A673 (cell line): ENCODE measurements around the gene PTPRR. TPM values are rescaled to one million over a fixed set of nuclear protein-coding genes. Genes with fewer than 3 reads are reported as not detected.

ENCODE experiments used
- BruUV-seq: library from RNA; stranded (reverse); fragments of 400-500 nt; replicated peaks from 2 replicates; lab custom pipeline; 2021; lab: Mats Ljungman, UMichigan
- CTCF ChIA-PET: fragments of 300-600 bp; sonication (Branson Sonifier 250); formaldehyde crosslinking; loops from one replicate; lab custom pipeline; 2022; ENCODE audit warnings: antibody characterized with exemption; lab: Charles Lee
- POLR2A ChIA-PET: fragments of 300-600 bp; sonication (Branson Sonifier 250); formaldehyde crosslinking; loops from one replicate; lab custom pipeline; 2022; ENCODE audit warnings: antibody characterized with exemption; ENCODE audit not compliant: low non-redundant PET; lab: Charles Lee
- DNase-seq: peaks from one replicate; pipeline ENCODE4 v3.0.0-alpha.2; 2015; ENCODE audit warnings: low spot score
- H3K27ac ChIP-seq: fragments of 200-600 bp; sonication (generic); 2 replicates; pipeline ENCODE4 v1.5.1; 2016; ENCODE audit warnings: mixed run types, low read depth, mild to moderate bottlenecking, mixed read lengths, antibody characterized with exemption, low read length; ENCODE audit not compliant: poor library complexity, severe bottlenecking
- H3K27me3 ChIP-seq: fragments of 200-600 bp; sonication (generic); replicated peaks from 2 replicates; pipeline ENCODE4 v1.6.1; 2017; ENCODE audit warnings: mixed run types, low read depth, mild to moderate bottlenecking, mixed read lengths, antibody characterized with exemption, low read length; ENCODE audit not compliant: insufficient read depth, poor library complexity
- H3K36me3 ChIP-seq: fragments of 200-600 bp; sonication (generic); 2 replicates; pipeline ENCODE4 v1.6.1; 2016; ENCODE audit warnings: mixed run types, mild to moderate bottlenecking, mixed read lengths, antibody characterized with exemption, low read length; ENCODE audit not compliant: insufficient read depth, poor library complexity, severe bottlenecking
- H3K4me1 ChIP-seq: fragments of 200-600 bp; sonication (generic); 2 replicates; pipeline ENCODE4 v1.6.1; 2017; ENCODE audit warnings: mixed run types, mild to moderate bottlenecking, mixed read lengths, antibody characterized with exemption, low read length; ENCODE audit not compliant: insufficient read depth, poor library complexity, severe bottlenecking
- H3K4me3 ChIP-seq: fragments of 200-600 bp; sonication (generic); 2 replicates; pipeline ENCODE4 v1.5.1; 2016; ENCODE audit warnings: low read depth, mixed run types, mild to moderate bottlenecking, mixed read lengths, low read length; ENCODE audit not compliant: poor library complexity, severe bottlenecking
- H3K9me3 ChIP-seq: fragments of 200-600 bp; sonication (generic); 2 replicates; pipeline ENCODE4 v1.6.1; 2016; ENCODE audit warnings: mixed run types, low read depth, mild to moderate bottlenecking, mixed read lengths, antibody characterized with exemption, low read length; ENCODE audit not compliant: poor library complexity, severe bottlenecking
- EZH2 ChIP-seq: fragments of 200-600 bp; sonication (generic); IDR thresholded peaks from 2 replicates; pipeline ENCODE4 v1.6.1; 2017; ENCODE audit warnings: borderline replicate concordance, low read depth, mild to moderate bottlenecking, mixed read lengths, antibody characterized with exemption, low read length; ENCODE audit not compliant: poor library complexity, severe bottlenecking
- intact Hi-C: fragments of 100-400 bp; cut with micrococcal nuclease; formaldehyde crosslinking; loops from one replicate; pipeline ENCODE4 v1.10.0; 2022; ENCODE audit not compliant: unreplicated experiment
- total RNA-seq: library from RNA; stranded (reverse); gene quantifications from 2 replicates; pipeline ENCODE4 v1.2.3, GENCODE V29; 2021
- TF ChIP-seq, protein P1 (sequence below): fragments of 300-800, 200-600 bp; sonication (generic); conservative IDR thresholded peaks from 2 replicates; pipeline ENCODE4 v1.5.1; 2017; ENCODE audit warnings: low read depth, mild to moderate bottlenecking, antibody characterized with exemption, low read length, moderate library complexity, mixed read lengths

PTPRR gene
- total RNA-seq, 1 experiment from 2014 or later = not detected

DNA sequence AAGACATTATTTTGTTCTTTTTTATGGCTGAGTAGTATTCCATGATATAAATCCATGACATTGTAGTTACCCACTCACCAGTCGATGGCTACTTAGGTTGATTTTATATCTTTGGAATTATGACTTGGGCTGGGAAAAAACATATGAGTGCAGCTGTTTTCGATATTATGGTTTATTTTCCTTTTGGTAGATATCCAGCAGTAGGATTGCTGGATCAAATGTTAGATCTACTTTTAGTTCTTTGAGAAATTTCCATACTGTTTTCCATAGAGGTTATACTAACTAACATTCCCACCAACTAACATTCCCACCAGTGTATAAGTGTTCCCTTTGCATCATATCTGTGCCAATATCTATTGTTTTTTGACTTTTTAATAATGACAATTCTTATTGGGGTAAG is 29.9 kb upstream of the PTPRR start:
- ChIA-PET CTCF (no interaction called here), POLR2A (no interaction called here)
- Histone ChIP-seq H3K27ac (no peak overlapping the region), H3K4me1 (no peaks in the 10 kb centered on the region), H3K4me3 (no peak overlapping the region), H3K36me3 (no peaks in the 10 kb centered on the region), H3K9me3 (no peaks in the 10 kb centered on the region), H3K27me3 (no peaks in the 10 kb centered on the region)
- BruUV-seq = no TSS peak
- no peak for TF ChIP-seq EZH2
- TF ChIP-seq, protein P1, sequence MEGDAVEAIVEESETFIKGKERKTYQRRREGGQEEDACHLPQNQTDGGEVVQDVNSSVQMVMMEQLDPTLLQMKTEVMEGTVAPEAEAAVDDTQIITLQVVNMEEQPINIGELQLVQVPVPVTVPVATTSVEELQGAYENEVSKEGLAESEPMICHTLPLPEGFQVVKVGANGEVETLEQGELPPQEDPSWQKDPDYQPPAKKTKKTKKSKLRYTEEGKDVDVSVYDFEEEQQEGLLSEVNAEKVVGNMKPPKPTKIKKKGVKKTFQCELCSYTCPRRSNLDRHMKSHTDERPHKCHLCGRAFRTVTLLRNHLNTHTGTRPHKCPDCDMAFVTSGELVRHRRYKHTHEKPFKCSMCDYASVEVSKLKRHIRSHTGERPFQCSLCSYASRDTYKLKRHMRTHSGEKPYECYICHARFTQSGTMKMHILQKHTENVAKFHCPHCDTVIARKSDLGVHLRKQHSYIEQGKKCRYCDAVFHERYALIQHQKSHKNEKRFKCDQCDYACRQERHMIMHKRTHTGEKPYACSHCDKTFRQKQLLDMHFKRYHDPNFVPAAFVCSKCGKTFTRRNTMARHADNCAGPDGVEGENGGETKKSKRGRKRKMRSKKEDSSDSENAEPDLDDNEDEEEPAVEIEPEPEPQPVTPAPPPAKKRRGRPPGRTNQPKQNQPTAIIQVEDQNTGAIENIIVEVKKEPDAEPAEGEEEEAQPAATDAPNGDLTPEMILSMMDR = no peak
- intact Hi-C loops = no loop called here
- DNase-seq = no peak

DNA sequence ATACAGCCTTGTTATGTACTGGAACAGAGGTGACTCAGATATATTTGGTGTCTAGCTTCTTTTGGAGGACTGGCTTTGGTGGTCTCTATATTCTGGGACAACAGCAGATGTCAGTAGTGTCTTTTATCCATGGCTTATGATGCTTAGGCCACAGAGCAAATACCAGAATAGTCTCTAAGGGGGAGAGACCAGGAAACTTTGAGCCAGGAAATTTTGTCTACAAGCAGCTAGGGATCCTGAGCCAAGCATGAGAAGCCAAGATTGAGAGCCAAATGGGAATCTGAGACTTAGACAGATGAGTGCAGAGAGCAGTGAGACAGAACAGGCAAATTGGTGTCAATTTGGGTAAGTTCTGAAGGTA is 28.4 kb upstream of the PTPRR start:
- intact Hi-C loops = loop anchor here (5.0 kb wide), 1 partner anchor 243 kb away; no protein-coding TSS in a partner anchor
- TF ChIP-seq, protein P1 = peak; percentile 43; the same call in 1 of the 2 replicates
- no peak for TF ChIP-seq EZH2
- Histone ChIP-seq H3K27ac (no peak overlapping the region), H3K36me3 (no peaks in the 10 kb centered on the region), H3K4me1 (no peaks in the 10 kb centered on the region), H3K27me3 (no peaks in the 10 kb centered on the region), H3K4me3 (no peak overlapping the region), H3K9me3 (no peaks in the 10 kb centered on the region)
- ChIA-PET CTCF (interaction anchor here (1.2 kb wide), 1 partner anchor 65 kb away, joined by 4 read pairs; no protein-coding TSS in a partner anchor), POLR2A (no interaction called here)
- peak; percentile 52 for DNase-seq
- no TSS peak for BruUV-seq

DNA sequence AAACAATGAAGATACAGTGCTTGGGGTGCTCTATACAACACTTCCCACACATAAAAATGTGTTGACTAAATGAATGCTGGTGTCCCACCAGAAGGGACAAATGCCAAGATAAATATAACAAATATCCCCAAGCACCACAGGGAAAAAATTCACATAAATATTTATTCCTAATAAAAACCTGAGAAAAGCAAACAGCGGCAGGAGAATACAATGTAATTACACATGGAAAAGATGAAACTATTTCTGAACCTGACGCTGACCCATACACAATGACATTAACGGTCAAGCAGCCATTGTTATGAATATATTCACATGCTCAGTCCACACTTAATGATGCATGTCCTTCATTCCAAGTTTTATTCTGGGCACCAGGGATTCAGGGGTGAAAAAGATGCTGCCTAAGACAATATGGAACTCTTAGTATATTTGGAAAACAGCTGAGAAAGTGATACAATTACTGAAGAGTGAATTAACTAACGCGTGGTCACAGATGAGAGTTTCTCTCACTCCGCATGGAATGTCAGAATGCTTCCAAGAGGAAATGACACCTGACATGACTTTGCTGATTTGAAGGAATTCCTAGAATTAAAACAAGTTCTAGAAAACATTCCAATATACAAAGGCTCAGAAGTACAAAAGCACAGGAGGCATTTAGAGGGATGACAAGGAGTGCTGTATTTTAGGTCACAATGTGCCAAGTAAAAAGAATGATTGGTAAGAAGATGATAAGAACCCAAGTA is 27.9 kb upstream of the PTPRR start:
- POLR2A ChIA-PET = no interaction called here
- no TSS peak for BruUV-seq
- no peaks in the 10 kb centered on the region for H3K27me3 ChIP-seq
- H3K4me1 ChIP-seq = no peaks in the 10 kb centered on the region
- TF ChIP-seq, protein P1 = no peak
- no peak for TF ChIP-seq EZH2
- H3K4me3 ChIP-seq = no peak overlapping the region
- no peak overlapping the region for H3K27ac ChIP-seq
- H3K9me3 ChIP-seq = no peaks in the 10 kb centered on the region
- intact Hi-C loops = loop anchor here (5.0 kb wide), 1 partner anchor 244 kb away; no protein-coding TSS in a partner anchor
- CTCF ChIA-PET = interaction anchor here (1.2 kb wide), 1 partner anchor 65 kb away, joined by 4 read pairs; no protein-coding TSS in a partner anchor
- DNase-seq = no peak
- H3K36me3 ChIP-seq = no peaks in the 10 kb centered on the region
